Astrocyte (in vitro differentiated cells and primary cell): ENCODE measurements around the gene GPC5. TPM values are rescaled to one million over a fixed set of nuclear protein-coding genes. Genes with fewer than 3 reads are reported as not detected.

Experiments used
- DNase-seq: peaks from one replicate; pipeline ENCODE4 v3.0.0-alpha.2; 2010; ENCODE audit warnings: low read depth
- FAIRE-seq: peaks from 2 replicates; lab custom pipeline; 2011; peaks lifted over from hg19 to GRCh38; lab: Jason Lieb, UNC
- H2AFZ ChIP-seq: 2 replicates; pipeline ENCODE4 v1.6.0; 2012; ENCODE audit warnings: low read depth, low read length, inconsistent platforms
- H3K27ac ChIP-seq: 2 replicates; pipeline ENCODE4 v1.5.1; 2011; ENCODE audit warnings: low read depth, low read length, inconsistent platforms
- H3K27me3 ChIP-seq: 2 replicates; pipeline ENCODE4 v1.6.0; 2011; ENCODE audit warnings: low read length, inconsistent platforms; ENCODE audit not compliant: insufficient read depth
- H3K36me3 ChIP-seq: 2 replicates; pipeline ENCODE4 v1.5.1; 2011; ENCODE audit warnings: low read length, inconsistent platforms; ENCODE audit not compliant: insufficient read depth
- H3K4me1 ChIP-seq: 2 replicates; pipeline ENCODE4 v1.5.1; 2011; ENCODE audit warnings: low read length, inconsistent platforms; ENCODE audit not compliant: insufficient read depth
- H3K4me2 ChIP-seq: 2 replicates; pipeline ENCODE4 v1.6.0; 2012; ENCODE audit warnings: low read length, inconsistent platforms
- H3K4me3 ChIP-seq: 2 replicates; pipeline ENCODE4 v1.5.1; 2011; ENCODE audit warnings: low read depth, mild to moderate bottlenecking, low read length, inconsistent platforms; ENCODE audit not compliant: insufficient read depth
- H3K79me2 ChIP-seq: 2 replicates; pipeline ENCODE4 v1.6.0; 2012; ENCODE audit warnings: mild to moderate bottlenecking, low read length, inconsistent platforms; ENCODE audit not compliant: insufficient read depth
- H3K9ac ChIP-seq: 2 replicates; pipeline ENCODE4 v1.6.0; 2012; ENCODE audit warnings: mild to moderate bottlenecking, low read length, inconsistent platforms
- H3K9me3 ChIP-seq: 2 replicates; pipeline ENCODE4 v1.5.1; 2012; ENCODE audit warnings: low read depth, mild to moderate bottlenecking, low read length, inconsistent platforms; ENCODE audit not compliant: insufficient read depth
- H4K20me1 ChIP-seq: 2 replicates; pipeline ENCODE4 v1.6.0; 2012; ENCODE audit warnings: low read length, inconsistent platforms; ENCODE audit not compliant: insufficient read depth
- H3K27ac Mint-ChIP-seq: one replicate; pipeline ENCODE4 v1.8.0; 2021; ENCODE audit warnings: mild to moderate bottlenecking, mixed read lengths; ENCODE audit not compliant: unreplicated experiment
- H3K27me3 Mint-ChIP-seq: one replicate; pipeline ENCODE4 v1.8.0; 2021; ENCODE audit warnings: low read depth, mixed read lengths; ENCODE audit not compliant: unreplicated experiment
- H3K36me3 Mint-ChIP-seq: one replicate; pipeline ENCODE4 v1.8.0; 2021; ENCODE audit warnings: low read depth, mixed read lengths; ENCODE audit not compliant: unreplicated experiment
- H3K4me1 Mint-ChIP-seq: one replicate; pipeline ENCODE4 v1.8.0; 2021; ENCODE audit warnings: low read depth, mixed read lengths; ENCODE audit not compliant: unreplicated experiment
- H3K4me3 Mint-ChIP-seq: one replicate; pipeline ENCODE4 v1.8.0; 2021; ENCODE audit warnings: mild to moderate bottlenecking, moderate library complexity, mixed read lengths; ENCODE audit not compliant: unreplicated experiment
- H3K9me3 Mint-ChIP-seq: one replicate; pipeline ENCODE4 v1.8.0; 2021; ENCODE audit warnings: mild to moderate bottlenecking, mixed read lengths; ENCODE audit not compliant: unreplicated experiment
- EZH2 ChIP-seq: IDR thresholded peaks from 2 replicates; pipeline ENCODE4 v1.6.1; 2012; ENCODE audit warnings: mild to moderate bottlenecking, low read length, inconsistent platforms; ENCODE audit not compliant: insufficient read depth
- total RNA-seq: library from RNA; stranded (reverse); gene quantifications from 2 replicates; pipeline ENCODE4 v1.2.1, GENCODE V29; 2021
- TF ChIP-seq, protein P1 (sequence below): IDR thresholded peaks from 2 replicates; pipeline ENCODE4 v1.5.1; 2011; ENCODE audit warnings: low read depth, mild to moderate bottlenecking, inconsistent platforms, low read length, moderate library complexity; ENCODE audit not compliant: insufficient read depth

Gene GPC5
- total RNA-seq, 1 donor from 2014 or later, result 1.1 TPM

DNA sequence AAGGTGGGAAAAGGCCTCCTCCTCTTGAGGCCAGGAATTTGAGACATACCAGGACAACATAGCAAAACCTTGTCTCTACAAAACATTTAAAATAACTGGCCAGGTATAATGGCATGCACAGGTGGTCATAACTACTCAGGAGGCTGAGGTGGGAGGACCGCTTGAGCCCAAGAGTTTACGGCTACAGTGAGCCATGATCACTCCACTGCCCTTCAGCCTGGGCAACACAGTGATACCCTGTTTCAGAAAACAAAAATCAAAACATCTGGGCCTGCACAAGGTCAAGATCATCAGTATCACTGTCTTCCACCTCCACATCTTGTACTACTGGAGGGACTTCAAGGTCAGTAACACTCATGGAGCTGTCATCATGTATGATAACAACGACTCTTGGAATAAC, 1085.5 kb downstream of the GPC5 start:
- no peak overlapping the region for H3K9ac ChIP-seq
- H3K9me3 ChIP-seq, result no peaks in the 10 kb centered on the region
- no peak overlapping the region for H3K4me2 ChIP-seq
- Mint-ChIP-seq H3K4me3 (no peak overlapping the region), H3K27me3 (no peaks in the 10 kb centered on the region), H3K36me3 (no peaks in the 10 kb centered on the region), H3K27ac (no peak overlapping the region), H3K9me3 (no peaks in the 10 kb centered on the region), H3K4me1 (peaks cover 10% of the 10 kb centered on the region)
- FAIRE-seq, result no peak
- H3K27ac ChIP-seq, result no peak overlapping the region
- no peak overlapping the region for H3K4me3 ChIP-seq
- no peak overlapping the region for H2AFZ ChIP-seq
- H4K20me1 ChIP-seq, result no peaks in the 10 kb centered on the region
- H3K27me3 ChIP-seq, result no peaks in the 10 kb centered on the region
- H3K4me1 ChIP-seq, result no peaks in the 10 kb centered on the region
- no peaks in the 10 kb centered on the region for H3K79me2 ChIP-seq
- no peak for TF ChIP-seq EZH2
- TF ChIP-seq, protein P1, sequence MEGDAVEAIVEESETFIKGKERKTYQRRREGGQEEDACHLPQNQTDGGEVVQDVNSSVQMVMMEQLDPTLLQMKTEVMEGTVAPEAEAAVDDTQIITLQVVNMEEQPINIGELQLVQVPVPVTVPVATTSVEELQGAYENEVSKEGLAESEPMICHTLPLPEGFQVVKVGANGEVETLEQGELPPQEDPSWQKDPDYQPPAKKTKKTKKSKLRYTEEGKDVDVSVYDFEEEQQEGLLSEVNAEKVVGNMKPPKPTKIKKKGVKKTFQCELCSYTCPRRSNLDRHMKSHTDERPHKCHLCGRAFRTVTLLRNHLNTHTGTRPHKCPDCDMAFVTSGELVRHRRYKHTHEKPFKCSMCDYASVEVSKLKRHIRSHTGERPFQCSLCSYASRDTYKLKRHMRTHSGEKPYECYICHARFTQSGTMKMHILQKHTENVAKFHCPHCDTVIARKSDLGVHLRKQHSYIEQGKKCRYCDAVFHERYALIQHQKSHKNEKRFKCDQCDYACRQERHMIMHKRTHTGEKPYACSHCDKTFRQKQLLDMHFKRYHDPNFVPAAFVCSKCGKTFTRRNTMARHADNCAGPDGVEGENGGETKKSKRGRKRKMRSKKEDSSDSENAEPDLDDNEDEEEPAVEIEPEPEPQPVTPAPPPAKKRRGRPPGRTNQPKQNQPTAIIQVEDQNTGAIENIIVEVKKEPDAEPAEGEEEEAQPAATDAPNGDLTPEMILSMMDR, result no peak
- H3K36me3 ChIP-seq, result no peaks in the 10 kb centered on the region
- no peak for DNase-seq

DNA sequence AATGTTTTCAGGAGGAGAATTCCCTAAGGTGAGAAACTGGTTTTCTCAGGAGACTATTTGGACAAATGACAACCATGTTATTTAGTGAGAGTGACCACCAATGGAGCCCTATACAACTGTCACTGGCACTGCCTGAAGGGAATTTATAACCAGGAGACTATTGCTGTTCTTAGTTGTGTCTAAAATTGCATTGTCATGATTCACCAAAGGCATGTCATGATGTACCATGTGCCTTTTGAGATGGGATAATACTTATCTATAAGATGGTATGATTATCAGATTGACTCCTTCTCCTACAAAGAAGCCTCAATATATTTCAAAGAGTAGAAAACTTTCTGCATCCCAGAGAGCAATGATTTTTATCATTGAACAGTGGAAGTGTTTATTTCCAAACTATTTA, 1088.8 kb downstream of the GPC5 start:
- no peak overlapping the region for H2AFZ ChIP-seq
- H3K4me3 Mint-ChIP-seq, result no peak overlapping the region
- DNase-seq (no peak), FAIRE-seq (no peak)
- no peaks in the 10 kb centered on the region for H3K36me3 ChIP-seq
- H3K9ac ChIP-seq, result no peak overlapping the region
- H3K79me2 ChIP-seq, result no peaks in the 10 kb centered on the region
- no peak overlapping the region for H3K4me3 ChIP-seq
- no peaks in the 10 kb centered on the region for H4K20me1 ChIP-seq
- no peak overlapping the region for H3K4me2 ChIP-seq
- H3K27ac ChIP-seq, result no peak overlapping the region
- H3K9me3 ChIP-seq, result no peaks in the 10 kb centered on the region
- no peaks in the 10 kb centered on the region for H3K36me3 Mint-ChIP-seq
- H3K4me1 ChIP-seq, result no peaks in the 10 kb centered on the region
- peaks cover 3% of the 10 kb centered on the region for H3K4me1 Mint-ChIP-seq
- H3K27me3 Mint-ChIP-seq, result no peaks in the 10 kb centered on the region
- H3K27me3 ChIP-seq, result no peaks in the 10 kb centered on the region
- no peaks in the 10 kb centered on the region for H3K9me3 Mint-ChIP-seq
- no peak for TF ChIP-seq EZH2
- TF ChIP-seq, protein P1, result no peak
- no peak overlapping the region for H3K27ac Mint-ChIP-seq

DNA sequence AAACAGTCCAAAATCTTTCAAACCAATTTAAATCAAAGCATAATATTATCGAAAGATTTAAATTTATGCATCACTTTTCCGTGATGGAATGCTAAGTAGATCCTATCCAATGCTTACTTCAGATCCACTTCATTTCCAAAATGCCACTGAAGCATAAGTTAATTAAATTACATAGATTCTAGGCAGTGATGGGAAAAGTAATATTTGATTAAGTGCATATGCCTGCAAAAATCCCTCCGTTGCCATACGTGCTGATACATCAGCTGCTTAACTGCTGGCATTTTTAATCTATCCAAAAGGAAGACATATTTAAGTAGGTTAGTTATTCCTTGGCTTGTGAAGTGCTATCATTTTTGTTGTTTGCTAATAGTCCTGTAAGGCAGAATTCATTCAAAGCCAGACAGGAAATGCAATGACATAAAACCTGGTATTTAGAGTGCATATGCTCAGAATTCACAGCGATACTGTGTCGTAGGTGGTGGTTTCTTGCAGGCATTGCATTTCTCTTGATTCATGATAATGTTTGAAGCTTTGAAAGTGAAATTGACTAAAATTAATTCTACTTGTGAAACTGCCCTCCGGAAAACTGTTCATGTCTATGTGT, 1089.9 kb downstream of the GPC5 start:
- Mint-ChIP-seq H3K36me3 (no peaks in the 10 kb centered on the region), H3K27ac (no peak overlapping the region)

More for the DNA sequence above, 1089.9 kb downstream of the GPC5 start:
- H3K4me1 ChIP-seq, result no peaks in the 10 kb centered on the region
- no peak overlapping the region for H3K9ac ChIP-seq
- Mint-ChIP-seq H3K4me1 (peaks cover 3% of the 10 kb centered on the region), H3K9me3 (no peaks in the 10 kb centered on the region), H3K4me3 (no peak overlapping the region), H3K27me3 (no peaks in the 10 kb centered on the region)
- H3K9me3 ChIP-seq, result no peaks in the 10 kb centered on the region
- TF ChIP-seq EZH2, result no peak
- TF ChIP-seq, protein P1, result no peak
- no peaks in the 10 kb centered on the region for H3K27me3 ChIP-seq
- DNase-seq, result no peak
- no peaks in the 10 kb centered on the region for H3K36me3 ChIP-seq
- no peak overlapping the region for H3K4me3 ChIP-seq
- H2AFZ ChIP-seq, result no peak overlapping the region
- H4K20me1 ChIP-seq, result no peaks in the 10 kb centered on the region
- no peak overlapping the region for H3K27ac ChIP-seq
- no peak for FAIRE-seq
- H3K4me2 ChIP-seq, result no peak overlapping the region
- no peaks in the 10 kb centered on the region for H3K79me2 ChIP-seq
